ENCODE data around the gene PFDN4.

The PFDN4 gene

GRCh38 chr20:54207743-54208547, at the start of gene PFDN4 (continued):
- no peak for TF ChIP-seq ZNF701 (tag by site-specific recombination; IDR thresholded peaks at IDR 0.05)
- TF ChIP-seq ZNF660 (tag by site-specific recombination; IDR thresholded peaks at IDR 0.05): 0 out of 2 replicates have a peak, but pooled peaks have one; percentile 34
- TF ChIP-seq ZNF148 (tag by site-specific recombination; IDR thresholded peaks at IDR 0.05; ENCODE audit: borderline replicate concordance): peak; percentile 53; the same call in 1 of the 2 replicates
- no peak for TF ChIP-seq ZNF274 (IDR thresholded peaks at IDR 0.05; ENCODE audit: low read length)
- no peak for TF ChIP-seq ZNF274 (tag by site-specific recombination; IDR thresholded peaks at IDR 0.05; ENCODE audit: borderline replicate concordance)
- no peak for TF ChIP-seq ZSCAN16 (tag by site-specific recombination; IDR thresholded peaks at IDR 0.05)
- TF ChIP-seq ZSCAN4 (tag by site-specific recombination; IDR thresholded peaks at IDR 0.05): no peak
- peak; percentile 68 for TF ChIP-seq ZNF324 (tag by site-specific recombination; IDR thresholded peaks at IDR 0.05)
- no peak for TF ChIP-seq ZNF26 (tag by site-specific recombination; IDR thresholded peaks at IDR 0.05)
- TF ChIP-seq ZNF138 (tag by site-specific recombination; IDR thresholded peaks at IDR 0.05; ENCODE audit: borderline replicate concordance): no peak
- no peak for TF ChIP-seq ZNF18 (tag by site-specific recombination; IDR thresholded peaks at IDR 0.05)
- TF ChIP-seq ZNF580 (tag by site-specific recombination; IDR thresholded peaks at IDR 0.05): no peak
- peak; percentile 55; the same call in 1 of the 2 replicates for TF ChIP-seq ZNF501 (tag by site-specific recombination; IDR thresholded peaks at IDR 0.05)
- no peak for TF ChIP-seq ZNF140 (tag by site-specific recombination; IDR thresholded peaks at IDR 0.05)
- TF ChIP-seq GLI2 (tag by site-specific recombination; IDR thresholded peaks at IDR 0.05; ENCODE audit: borderline replicate concordance, low read depth): no peak
- TF ChIP-seq OVOL3 (tag by site-specific recombination; IDR thresholded peaks at IDR 0.05): no peak
- no peak for TF ChIP-seq ZNF174 (tag by site-specific recombination; IDR thresholded peaks at IDR 0.05)
- TF ChIP-seq ZNF664 (tag by site-specific recombination; IDR thresholded peaks at IDR 0.05): no peak
- TF ChIP-seq ZNF112 (tag by site-specific recombination; IDR thresholded peaks at IDR 0.05): no peak
- TF ChIP-seq ZNF350 (tag by site-specific recombination; IDR thresholded peaks at IDR 0.05): no peak
- TF ChIP-seq ZNF248 (tag by site-specific recombination; IDR thresholded peaks at IDR 0.05): no peak
- peak; percentile 19; the same call in 1 of the 2 replicates for TF ChIP-seq ZNF654 (tag by site-specific recombination; IDR thresholded peaks at IDR 0.05; ENCODE audit: low read depth)
- TF ChIP-seq ZIC2 (tag by site-specific recombination; IDR thresholded peaks at IDR 0.05): peak; percentile 71
- TF ChIP-seq ZNF670 (tag by site-specific recombination; IDR thresholded peaks at IDR 0.05; ENCODE audit: low read depth): no peak
- no peak for TF ChIP-seq ZNF791 (tag by site-specific recombination; IDR thresholded peaks at IDR 0.05)
- TF ChIP-seq ELK4 (IDR thresholded peaks at IDR 0.05; ENCODE audit: borderline replicate concordance, low read depth, low read length): no peak
- no peak for TF ChIP-seq ZNF184 (tag by site-specific recombination; IDR thresholded peaks at IDR 0.05)
- no peak for TF ChIP-seq ZNF704 (tag by site-specific recombination; IDR thresholded peaks at IDR 0.05)
- no peak for TF ChIP-seq ZNF571 (tag by site-specific recombination; IDR thresholded peaks at IDR 0.05)
- TF ChIP-seq ZNF624 (tag by site-specific recombination; IDR thresholded peaks at IDR 0.05): no peak
- TF ChIP-seq ZNF558 (tag by site-specific recombination; IDR thresholded peaks at IDR 0.05): no peak
- 0 out of 2 replicates have a peak, but pooled peaks have one; percentile 19 for TF ChIP-seq ZNF561 (tag by site-specific recombination; IDR thresholded peaks at IDR 0.05; ENCODE audit: borderline replicate concordance)

All from HEK293 (cell line).